Left cardiac atrium (tissue), 4 donors: ENCODE results near the gene VIPR2. TPM values are rescaled to one million over a fixed set of nuclear protein-coding genes. Genes with fewer than 3 reads are reported as not detected.

ENCODE experiments used
- ATAC-seq, 2 donors: fragments of 200-7000 bp; cut with Tn5 transposase; one replicate each; pipeline ENCODE4 v1.9.1; 2020; ENCODE audit warnings: mild to moderate bottlenecking in 2 of 2, moderate library complexity in 2 of 2
- DNase-seq: peaks from one replicate; pipeline ENCODE4 v3.0.0-alpha.2; 2020
- intact Hi-C, 2 donors: fragments of 100-400 bp; cut with DNase I; formaldehyde crosslinking; loops; one replicate each; pipeline versions ENCODE4 v1.14.1 to v1.15.1; 2022 to 2023
- total RNA-seq, 2 donors: library from RNA; stranded (reverse); fragmentation: NEBNext Ultra II Directional; extraction: Animal tissue kit (Norgen Biotek cat#: 25700); gene quantifications; one replicate each; pipeline ENCODE4 v1.2.1, GENCODE V29; 2021
- donor health status: DM: no; HTN: yes; CAD: no.
- donor health status: DM: no; HTN: yes; CAD: no; lungs with severe emphysema.
- donor health status: DM: yes; HTN: yes; CAD: no.
- donor health status: Dilated cardiomyopathy.

The VIPR2 gene
- total RNA-seq, 2 donors from 2014 or later, result 6.3 to 8.5 TPM

DNA sequence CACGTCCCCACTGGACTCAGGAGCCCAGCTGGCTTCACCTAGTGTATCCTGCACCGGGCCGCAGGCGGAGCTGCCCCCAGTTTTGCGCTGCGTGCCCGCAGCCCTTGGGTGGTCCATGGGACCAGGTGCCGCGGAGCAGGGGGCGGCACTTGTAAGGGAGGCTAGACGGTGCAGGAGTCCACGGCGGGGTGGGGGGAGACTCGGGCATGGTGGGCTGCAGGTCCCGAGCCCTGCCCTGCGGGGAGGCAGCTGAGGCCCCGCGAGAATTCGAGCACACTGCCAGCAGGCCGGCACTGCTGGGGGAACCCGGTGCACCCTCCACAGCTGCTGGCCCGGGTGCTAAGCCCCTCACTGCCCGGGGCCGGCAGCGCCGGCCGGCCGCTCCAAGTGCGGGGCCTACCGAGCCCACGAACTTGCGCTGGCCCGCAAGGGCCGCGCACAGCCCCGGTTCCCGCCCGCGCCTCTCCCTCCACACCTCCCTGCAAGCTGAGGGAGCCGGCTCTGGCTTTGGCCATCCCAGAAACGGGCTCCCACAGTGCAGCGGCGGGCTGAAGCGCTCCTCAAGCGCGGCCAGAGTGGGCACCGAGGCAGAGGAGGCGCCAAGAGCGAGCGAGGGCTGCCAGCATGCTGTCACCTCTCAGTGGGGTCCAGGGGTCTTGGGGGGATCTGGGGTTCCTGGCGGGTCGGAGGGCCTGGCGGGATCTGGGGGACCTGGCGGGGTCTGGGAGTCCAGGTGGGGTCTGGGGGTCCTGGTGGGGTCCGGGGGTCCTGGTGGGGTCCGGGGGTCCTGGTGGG lies 81.4 kb downstream of the VIPR2 start:
- intact Hi-C loops, result no loop called here
- no peak for DNase-seq
- ATAC-seq, result no peak

DNA sequence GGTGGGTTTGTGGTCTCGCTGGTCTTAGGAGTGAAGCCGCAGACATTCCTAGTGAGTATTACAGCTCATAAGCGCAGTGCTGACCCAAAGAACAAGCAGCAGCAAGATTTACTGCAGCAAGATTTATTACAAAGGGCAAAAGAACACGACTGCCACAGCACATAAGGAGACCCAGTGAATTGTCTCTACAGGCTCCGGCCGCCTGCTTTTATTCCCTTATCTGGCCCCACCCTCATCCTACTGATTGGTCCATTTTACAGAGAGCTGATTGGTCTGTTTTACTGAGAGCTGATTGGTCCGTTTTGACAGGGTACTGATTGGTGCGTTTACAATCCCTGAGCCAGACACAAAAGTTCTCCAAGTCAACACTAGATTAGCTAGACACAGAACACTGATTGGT lies 82.1 kb downstream of the VIPR2 start:
- intact Hi-C loops, result no loop called here
- DNase-seq (no peak), ATAC-seq (no peak)

DNA sequence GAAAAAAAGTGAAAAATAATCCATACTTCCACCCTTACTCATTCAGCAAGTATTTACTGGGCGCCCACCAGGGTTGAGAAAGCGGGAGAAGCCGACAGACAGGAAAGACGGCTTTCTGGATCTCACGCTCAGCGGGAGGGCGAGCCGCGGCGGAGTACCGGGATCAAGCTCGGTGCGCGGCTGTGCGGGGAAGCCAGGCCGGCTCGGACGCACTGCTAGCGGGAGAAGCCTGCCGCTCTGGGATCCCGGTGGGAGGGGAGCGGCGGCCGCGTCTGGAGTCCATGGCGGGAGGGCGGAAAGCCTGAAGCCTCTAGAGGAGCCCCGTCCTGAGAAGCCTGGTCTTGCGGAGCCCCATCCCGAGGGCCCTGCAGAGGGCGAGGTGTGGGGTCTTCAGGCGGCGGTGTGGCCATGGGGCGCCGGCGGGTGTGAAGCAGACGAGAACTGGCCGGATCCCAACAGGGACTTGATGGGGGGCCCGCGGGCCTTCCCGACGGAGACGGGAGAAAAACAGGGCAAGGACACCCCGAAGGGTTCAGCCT lies 82.9 kb downstream of the VIPR2 start:
- ATAC-seq, result no peak
- intact Hi-C loops, result no loop called here
- no peak for DNase-seq

DNA sequence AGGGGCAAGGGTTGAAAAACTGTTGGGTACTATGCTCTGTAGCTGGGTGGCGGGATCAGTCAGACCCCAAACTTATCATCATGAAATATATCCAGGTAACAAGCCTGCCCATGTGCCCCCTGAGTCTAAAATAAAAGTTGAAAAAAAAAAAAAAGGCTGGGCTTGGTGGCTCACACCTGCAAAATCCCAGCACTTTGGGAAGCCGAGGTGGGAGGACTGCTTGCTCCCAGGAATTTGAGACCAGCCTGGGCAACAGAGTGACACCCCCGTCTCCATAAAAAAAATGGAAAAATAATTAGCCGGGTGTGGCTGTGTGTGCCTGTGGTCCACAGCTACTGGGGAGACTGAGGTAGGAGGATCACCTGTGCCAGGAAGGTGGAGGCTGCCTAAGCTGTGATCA lies 83.5 kb downstream of the VIPR2 start:
- ATAC-seq, result no peak
- intact Hi-C loops, result no loop called here
- DNase-seq, result no peak

DNA sequence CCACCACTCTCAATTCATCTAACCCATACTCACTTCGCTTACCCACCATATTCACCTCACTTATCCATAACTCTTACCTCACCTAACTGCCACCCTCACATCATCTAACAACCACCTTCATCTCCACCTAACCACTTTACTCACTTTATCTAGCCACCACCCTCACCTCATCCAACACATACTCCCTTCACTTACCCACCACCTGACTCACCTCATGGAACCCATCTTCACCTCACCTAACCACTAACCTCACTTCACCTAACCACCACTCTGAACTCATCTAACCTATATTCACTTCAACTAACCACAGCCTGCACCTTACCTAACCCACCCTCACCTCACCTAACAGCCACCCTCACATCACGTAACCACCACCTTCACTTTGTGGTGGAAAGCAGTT lies 84.2 kb downstream of the VIPR2 start:
- no peak for DNase-seq
- no peak for ATAC-seq
- intact Hi-C loops, result no loop called here

DNA sequence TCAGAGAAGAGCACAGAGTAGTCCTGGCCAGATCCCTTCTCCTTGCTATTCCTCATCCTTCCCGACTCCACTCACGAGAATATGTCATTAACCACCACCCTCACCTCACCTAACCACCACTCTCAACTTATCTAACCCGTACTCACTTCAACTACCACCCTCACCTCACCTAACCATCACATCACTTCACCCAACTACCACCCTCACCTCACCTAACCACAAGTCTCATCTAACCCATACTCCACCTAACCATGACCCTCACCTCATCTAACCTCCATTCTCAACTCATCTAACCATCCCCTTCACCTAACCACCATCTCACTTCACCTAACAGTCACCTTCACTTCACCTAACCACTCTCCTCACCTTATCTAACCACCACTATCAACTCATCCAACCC lies 85.0 kb downstream of the VIPR2 start:
- intact Hi-C loops, result no loop called here
- DNase-seq (no peak), ATAC-seq (no peak)

DNA sequence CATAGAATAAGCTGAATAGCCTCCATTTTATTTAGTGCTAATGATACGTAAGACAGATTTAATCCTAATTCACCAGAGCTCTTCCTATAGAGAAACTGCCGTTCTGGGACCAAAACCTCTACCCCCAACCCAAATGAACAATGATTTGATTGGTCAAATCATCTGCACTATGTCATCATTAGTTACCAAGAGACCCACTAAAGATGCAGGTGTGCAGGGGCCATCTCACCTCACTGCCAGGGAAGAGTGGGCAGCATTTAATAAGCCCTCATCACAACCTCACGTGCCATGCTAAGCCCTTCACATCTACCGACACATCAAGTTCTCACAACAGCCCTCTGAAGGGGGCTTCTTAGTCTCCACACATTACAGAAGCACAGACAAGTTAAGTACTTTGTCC lies 87.0 kb downstream of the VIPR2 start:
- DNase-seq, result no peak
- intact Hi-C loops, result no loop called here
- no peak for ATAC-seq

DNA sequence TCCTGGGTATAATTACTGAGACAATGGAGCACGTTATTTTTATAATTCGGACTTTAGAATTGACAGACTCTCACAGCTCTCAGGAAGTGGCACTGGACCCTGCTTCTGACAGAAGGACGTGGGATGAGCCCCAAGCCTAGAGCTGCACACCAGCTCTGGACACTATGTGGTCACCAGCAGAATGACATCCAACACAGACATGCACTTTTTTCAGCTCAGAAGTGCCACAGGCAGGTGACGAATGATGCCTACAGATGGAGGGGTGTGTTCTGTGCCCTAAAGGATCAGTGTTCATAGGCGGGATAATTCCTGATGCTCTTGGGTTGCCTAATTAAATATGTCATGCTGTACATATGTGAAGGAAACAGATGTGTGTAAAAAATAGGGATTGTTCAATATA lies 87.9 kb downstream of the VIPR2 start:
- DNase-seq (no peak), ATAC-seq (no peak)
- intact Hi-C loops, result no loop called here

DNA sequence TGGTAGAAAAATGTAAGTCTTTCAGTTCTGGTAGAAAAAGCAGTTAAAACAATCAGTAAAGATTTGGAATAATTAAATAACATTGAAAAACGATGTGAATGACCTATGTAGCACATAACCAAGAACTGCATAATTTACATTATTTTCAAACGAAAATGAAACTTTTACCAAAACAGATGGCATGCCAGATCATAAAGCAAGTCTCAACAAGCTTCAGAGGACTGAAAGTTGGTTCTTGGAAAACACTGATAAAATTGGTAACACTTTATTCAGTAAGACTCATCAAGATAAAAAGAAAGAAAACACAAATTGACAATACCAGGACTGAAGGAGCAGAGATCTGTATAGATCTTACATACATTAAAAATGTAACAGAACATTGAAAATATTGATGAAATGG lies 92.8 kb downstream of the VIPR2 start:
- DNase-seq, result no peak
- ATAC-seq, result no peak

DNA sequence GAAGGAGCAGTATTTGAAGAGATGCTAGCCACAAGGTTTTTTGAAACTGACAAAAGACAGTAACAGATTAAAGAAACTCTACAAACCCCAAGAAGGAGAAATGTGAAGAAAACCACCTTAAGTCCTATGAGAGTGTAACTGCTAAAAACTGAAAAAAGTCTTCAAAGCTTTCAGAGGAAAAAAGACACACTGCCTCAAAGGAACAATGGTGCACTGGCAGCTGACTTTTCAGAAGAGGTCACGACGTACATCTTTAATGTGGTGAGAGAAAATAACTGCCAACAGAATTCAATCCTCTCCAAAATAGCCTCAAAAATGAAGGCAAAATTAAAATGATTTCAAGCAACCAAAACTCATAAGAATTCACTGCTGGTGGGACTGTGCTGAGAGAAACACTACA lies 94.0 kb downstream of the VIPR2 start:
- no peak for ATAC-seq
- no peak for DNase-seq
- intact Hi-C loops, result no loop called here

More for the DNA sequence above, 92.8 kb downstream of the VIPR2 start:
- intact Hi-C loops, result no loop called here

DNA sequence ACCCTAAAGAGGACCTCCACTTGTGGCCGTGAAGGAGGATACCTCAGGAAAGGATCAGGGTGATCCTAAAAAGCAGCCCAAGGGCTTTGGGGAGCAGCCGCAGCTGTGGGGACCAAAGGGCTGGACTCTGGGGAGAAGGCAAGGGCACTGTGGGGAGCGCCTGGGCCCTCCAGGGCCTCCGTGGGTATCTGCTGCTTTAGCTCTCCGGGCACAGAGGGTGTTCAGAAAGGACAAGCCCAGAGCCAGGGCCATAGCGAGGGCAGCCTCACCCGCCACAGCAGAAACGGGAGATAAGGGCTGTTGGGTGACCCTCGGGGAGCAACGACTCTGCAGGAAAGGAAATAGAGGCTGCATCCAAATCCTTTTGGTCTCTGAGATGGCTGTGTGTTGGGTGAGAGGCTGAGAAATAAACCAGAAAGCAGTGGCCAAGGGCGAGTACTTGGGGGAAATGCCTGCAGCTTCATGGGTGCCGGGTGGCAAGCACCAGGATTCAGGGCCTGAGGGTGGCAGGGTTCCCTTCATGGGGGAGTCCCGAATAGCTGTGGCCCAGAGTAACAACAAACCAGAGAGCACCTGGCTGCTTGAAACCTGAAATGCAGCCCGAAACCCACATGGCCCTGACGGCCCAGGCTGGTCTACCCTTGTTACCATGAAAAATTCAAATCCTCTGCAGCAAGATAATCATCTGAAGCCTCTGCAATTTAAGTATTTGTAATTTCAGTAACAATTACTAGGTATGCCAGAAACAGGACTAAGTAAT lies 95.2 kb downstream of the VIPR2 start:
- intact Hi-C loops, result no loop called here
- DNase-seq (no peak), ATAC-seq (no peak)

DNA sequence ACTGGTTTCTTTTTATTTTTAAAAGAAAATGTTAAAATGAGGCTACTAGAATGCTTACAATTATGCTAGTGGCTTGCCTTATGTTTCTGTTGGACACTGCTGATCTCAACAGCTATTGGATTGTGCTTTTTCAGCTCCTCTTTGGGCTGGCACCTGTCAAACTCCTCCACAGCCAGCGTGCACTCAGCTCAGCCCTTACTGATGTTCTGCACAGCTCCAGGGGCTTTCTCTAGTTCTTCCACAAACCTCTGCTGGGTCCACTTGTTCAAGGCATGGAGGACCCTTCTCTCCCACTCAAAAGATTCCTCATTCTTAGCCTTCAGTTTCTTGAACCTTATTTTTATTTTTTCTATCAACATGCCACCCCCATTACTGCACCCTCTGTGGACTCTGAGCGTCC lies 96.0 kb downstream of the VIPR2 start:
- ATAC-seq (no peak), DNase-seq (no peak)
- intact Hi-C loops, result no loop called here

DNA sequence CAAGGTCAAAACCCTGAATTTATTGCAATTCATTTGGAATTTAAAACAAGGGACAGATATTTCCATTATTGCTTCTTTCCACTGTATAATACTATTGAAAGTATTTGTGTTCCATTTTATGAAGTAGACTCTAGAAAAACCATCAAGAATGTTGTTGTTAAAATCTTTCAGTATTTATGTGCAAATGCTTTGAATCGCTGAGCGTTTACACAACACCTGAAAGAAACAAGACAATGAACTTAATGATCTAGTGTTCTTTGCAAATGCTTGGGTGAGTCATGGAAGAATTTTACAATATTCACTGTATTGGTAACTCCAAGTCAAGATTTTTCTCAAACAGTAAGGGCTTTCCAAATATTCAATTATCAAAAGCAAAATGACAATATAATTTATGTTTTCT lies 97.1 kb downstream of the VIPR2 start:
- no peak for ATAC-seq
- DNase-seq, result no peak
- intact Hi-C loops, result no loop called here

DNA sequence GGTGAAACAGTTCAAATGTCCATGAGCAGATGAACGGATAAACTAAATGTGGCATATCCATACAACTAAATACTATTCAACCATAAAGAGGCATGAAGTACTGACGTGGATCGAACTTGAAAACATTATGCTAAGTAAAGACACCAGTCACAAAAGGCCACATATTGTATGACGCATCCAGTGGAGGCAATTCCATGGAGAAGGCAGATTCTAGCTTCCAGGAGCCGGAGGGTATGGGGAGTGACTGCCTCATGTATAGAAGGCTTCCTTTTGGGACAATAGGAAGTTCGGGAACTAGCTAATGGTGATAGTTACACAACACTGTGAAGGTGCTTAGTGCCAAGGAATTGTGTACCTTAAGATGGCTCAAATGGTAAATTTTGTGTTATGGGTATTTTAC lies 98.4 kb downstream of the VIPR2 start:
- DNase-seq (no peak), ATAC-seq (no peak)
- intact Hi-C loops, result no loop called here

DNA sequence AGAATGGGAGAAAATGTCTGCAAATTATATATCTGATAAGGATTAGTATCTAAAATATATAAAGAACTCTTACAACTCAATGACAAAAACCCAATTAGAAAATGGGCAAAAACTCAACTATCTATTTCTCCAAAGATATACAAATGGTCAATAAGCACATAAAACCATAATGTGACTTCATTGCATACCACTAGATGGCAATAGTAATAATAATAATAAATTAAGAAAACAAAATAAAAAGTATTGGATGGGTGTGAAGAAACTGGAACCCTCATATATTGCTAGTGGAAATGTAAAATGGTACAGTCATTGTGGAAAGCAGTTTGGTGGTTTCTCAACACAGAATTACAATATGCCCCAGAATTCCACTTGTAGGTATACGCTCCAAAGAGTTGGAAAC lies 98.8 kb downstream of the VIPR2 start:
- DNase-seq, result no peak
- intact Hi-C loops, result no loop called here
- ATAC-seq, result no peak

DNA sequence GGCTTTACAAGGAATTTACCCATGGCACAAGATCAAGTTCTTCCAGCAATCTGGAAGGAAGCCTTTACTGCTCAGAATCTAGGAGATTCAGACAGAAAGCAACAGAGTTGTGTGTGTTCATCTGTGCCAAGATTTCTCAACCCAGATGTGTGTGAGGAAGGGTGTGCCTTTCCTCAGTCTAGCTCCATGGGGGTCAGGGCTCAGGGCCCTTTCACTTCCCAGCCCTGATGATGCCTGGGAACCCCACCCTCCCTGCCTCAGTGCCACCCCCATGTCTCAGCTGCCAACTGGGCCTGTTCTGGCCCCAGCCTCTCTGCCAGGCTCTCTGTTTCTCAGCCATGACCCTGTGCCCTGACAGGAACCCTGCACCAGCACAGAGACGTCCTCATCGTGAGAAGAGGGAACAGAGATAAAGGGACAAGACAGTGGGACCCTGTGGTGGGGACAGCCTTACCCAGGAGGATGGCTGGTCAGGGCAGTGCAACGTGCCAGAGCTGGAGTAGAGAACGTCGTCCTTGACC lies 102.0 kb downstream of the VIPR2 start:
- intact Hi-C loops, result no loop called here
- ATAC-seq, result peak; percentile 72 to 86

DNA sequence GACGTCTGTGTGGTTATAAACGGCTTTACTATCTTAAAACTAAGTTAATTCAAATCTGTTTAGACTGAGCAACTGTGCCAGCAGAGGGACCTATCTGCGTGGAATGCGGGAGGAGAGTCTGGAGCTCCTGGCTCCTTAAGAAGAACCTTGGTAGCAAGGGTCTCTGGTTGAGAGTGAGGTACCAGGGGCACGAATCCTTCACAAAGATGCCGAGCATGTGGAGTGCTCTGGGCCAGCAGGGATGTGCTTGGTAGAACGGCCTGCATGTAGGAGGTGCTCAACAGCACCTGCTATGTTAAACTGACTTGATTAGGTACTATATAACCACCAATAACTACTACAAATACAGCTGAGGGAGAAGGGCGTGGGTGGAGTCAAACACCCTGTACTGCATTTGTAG lies 102.6 kb downstream of the VIPR2 start:
- intact Hi-C loops, result no loop called here
- DNase-seq (no peak), ATAC-seq (peak in 1 of 2 donors; percentile 51)

More for the DNA sequence above, 102.0 kb downstream of the VIPR2 start:
- DNase-seq, result no peak

DNA sequence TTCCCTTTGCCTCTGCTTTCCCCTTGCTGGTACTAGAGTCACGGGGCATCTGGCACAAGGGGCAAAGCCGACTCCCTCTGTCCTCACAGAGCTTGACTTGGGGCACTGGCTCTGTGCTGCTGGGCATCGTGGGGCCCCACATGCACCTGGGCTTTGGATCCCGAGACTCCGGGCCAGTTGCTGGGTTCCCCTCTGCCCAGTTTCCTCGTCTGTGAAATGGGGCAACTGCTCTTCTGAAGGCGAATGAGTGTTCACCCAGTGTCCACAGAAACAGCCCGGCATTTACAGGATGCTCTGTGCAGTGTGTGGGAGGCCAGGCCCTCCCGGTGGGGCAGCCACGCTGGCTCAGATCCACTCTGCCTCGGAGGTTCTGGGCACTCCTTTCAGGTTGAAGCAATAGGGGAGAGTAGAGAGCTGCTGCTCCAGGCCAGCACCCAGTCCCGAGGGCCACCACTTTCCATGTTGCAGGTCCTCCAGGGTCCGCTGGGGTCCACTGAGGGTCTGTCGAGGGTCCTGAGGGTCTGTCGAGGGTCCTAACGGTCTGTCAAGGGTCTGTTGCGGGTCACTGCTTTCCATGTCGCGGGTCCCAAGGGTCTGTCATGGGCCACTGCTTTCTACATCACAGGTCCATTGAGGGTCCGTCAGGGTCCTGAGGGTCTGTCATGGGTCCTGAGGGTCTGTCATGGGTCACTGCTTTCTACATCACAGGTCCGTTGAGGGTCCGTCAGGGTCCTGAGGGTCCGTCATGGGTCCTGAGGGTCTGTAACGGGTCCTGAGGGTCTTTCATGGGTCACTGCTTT lies 103.6 kb downstream of the VIPR2 start:
- intact Hi-C loops, result no loop called here
- ATAC-seq (peak in 1 of 2 donors; percentile 12), DNase-seq (no peak)

DNA sequence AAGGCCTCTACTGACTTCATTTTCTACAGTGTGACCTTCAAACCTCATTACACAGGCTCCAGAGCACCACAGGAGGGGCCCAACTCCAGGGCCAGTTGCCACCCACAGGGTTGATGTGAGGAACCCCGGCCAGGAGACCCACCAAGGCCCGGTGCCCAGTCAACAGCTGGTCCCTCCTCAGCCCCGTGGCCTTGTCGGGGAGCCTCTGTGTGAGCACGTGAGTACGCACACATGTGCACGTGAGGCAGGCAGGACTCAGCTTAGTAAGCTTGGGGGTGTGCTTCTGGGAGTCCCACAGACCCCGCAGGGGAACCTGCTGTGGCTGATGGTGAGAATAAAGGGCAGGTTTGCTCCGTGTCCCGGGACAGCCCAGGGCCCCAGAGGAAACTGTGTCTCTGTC lies 104.5 kb downstream of the VIPR2 start:
- DNase-seq, result no peak
- intact Hi-C loops, result no loop called here
- no peak for ATAC-seq

DNA sequence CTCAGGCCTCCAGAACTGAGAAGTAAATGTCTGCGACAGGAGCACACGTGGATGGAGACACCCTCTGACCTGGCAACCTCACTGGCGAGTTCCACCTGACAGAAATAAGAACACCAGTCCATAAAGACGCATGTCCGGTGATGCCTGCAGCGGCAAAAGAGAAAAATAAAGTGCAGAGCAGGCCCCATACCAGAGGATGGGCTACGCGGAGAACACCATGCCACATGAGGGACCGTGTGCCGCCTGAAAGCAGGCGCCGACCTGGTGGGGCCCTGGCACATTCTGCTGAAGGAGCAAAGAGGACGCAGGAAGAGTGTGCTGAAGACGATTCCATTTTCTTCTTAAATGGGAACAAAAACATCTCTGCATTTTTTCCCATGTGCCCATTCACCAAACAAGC lies 105.0 kb downstream of the VIPR2 start:
- no peak for DNase-seq
- intact Hi-C loops, result no loop called here

More for the DNA sequence above, 105.0 kb downstream of the VIPR2 start:
- no peak for ATAC-seq
